Measurements from ENCODE around the gene ZNF530.

Gene ZNF530

DNA sequence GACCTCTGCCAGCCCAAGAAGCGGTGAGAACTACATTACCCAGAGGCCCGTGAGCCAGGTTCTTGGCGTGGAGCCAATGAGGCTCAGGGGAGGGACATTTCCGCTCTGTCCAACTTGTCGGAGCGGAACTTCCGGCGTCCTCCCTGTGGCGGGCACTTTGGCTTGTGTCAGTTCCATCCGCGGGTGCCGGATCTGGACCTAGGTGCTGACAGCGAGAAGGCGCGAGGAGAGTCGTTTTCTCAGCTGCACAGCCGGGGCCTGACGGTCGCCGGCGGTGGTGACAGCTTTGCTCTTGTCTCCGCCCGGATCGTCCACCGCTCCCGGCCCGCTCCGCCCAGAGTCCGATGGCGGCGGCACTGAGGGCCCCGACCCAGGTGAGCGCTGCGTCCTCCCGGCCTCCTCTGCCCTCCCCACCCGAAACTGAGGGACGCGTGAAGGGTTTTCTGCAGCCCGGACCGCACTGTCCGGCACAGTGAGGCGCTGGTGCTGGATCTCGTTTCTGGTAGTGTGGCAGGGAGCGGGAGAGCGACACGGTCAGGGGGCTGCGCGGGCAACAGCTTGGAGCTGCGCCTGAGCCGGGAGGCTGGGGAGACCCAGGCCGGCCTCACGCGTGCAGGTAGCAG lies at the start of gene ZNF530:
TSS of gene ZNF530 (plus strand) at position 125 of the 623 bp plus-strand sequence. CDS start 4,461 bp downstream, outside the sequence.
- DNase-seq: peak; percentile 56 to 79 (median 73)

DNA sequence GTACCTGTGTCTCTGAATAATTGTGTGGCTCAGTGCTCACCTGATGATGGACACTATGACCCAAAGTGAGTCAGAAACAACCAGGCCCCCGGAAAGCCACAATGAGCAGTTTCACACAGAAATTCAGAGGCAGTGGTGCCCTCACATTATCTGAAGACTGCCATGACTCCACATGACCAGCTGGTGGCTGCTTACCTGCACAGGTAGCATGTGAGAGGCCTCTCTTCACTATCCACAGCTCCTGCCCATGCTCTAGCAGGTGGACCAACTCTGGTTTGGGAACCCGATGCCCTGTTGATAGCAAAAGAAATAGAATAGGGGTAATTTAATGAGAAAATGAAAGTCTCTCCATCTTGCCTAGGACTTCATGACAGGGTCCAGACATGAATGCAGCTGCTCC lies 47.3 kb upstream of the ZNF530 start:
- no peak for DNase-seq

DNA sequence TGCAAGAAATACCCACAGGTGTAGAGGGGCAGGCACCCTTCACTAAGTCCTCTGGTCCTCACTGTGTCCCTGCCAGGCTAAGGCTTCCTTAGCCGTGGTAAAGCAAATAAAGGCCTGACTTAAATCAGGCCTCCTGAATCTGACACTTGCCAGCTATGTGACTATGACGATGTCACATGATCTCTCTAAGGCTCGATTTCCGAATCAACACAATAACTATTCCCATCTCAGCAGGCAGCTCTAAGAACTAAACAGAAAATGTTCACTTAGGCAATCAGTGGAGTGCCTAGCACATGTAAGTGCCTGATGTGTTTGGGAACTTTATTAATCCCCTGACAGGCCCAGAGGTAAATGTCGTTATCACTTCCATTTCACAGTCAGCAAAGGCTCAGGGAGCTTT lies 42.0 kb upstream of the ZNF530 start:
- no peak for DNase-seq

DNA sequence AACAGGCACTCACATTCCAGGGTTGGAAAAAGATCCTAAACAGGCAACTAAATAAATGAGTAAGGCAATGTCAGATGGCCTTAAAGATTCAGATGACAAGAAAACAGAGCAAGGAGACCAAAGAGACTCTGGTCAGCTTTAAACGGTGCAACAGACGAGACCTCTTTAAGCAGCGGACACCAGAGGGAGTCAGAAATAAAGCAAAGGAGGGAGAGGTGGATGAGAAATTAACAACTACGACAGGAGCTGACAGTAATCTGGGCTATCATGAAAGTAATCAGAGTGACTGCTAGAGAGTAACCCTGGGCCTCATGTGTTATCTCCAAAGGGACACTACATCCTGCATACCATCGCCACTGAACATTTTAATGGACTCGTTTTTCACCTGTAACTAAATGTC lies 41.2 kb upstream of the ZNF530 start:
- DNase-seq: no peak

DNA sequence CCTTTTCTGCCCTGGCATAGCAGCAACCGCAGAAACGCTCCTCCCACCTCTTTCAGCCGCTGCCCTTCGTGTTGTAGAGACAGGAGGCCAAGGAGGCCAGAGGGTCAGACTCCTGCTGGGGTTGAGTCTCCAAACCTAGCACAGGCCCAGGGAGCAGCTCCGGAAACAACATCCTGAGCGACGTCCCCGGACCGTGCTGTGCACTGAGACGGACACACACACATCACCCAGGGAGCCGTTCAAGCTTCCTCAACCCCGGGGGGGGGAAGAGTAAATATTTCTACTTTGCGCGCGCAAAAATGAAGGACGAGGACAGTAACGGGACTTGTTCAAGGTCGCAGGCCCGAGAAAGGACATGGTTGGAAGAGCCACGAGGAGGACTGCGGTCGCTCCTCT lies 40.7 kb upstream of the ZNF530 start:
- peak in 1 of 4 experiments; percentile 3 for DNase-seq

DNA sequence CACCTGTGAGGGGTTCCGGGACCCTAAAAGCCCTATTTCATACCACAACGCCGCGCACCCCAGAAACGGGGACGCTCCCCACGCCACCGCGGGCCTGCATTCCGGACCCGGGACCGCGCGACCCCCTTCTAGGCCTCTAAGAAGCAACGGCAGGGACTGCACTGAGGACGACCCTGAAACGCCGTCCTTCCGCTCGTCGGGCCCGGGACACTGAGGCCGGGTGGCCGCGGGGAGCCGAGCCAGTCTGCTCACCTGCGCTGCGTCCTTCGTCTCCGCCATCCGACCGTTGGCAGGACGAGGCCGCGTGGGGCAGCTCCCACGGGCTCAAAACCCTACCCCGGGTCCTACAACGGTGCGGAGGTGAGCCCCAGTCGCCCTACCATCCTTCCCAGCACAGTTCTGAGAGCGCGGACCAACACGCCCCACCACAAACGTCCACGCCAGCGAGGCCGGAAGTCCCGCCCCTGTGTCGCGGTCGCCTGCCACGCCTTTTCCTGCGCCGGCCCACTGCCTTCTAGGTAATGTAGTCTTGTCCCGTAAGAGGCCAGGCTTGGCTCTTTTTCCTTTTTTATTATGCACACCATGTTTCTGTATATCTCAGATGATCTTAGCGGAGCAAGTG lies 40.2 kb upstream of the ZNF530 start, which contains the start of gene ZNF550:
TSS of gene ZNF550 (minus strand) at position 460 of the 622 bp plus-strand sequence. CDS start at position 279, 181 bp downstream.
- DNase-seq: peak; percentile 45 to 84 (median 74)

DNA sequence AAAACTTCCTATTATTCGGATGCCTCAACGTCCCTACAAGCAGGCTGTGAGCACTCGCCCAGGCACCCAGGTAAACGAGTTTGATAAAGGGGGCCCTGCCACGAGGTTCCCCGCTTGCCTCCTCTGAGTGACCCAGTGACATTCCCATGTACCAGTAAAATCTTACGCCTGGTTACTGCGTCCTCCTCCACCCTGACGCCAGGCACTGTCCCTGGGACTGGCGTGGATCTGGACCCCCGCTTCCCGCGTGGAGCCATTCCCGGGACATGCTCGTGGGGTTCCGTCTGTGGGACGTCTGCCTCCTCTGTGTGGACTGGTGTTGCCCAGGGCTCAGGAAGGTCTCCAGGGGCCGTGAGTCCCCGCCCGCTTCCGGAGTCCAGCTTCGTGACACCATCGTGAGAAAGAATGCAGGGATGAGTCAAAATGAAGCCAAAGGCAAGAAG lies 39.6 kb upstream of the ZNF530 start:
- DNase-seq: no peak

DNA sequence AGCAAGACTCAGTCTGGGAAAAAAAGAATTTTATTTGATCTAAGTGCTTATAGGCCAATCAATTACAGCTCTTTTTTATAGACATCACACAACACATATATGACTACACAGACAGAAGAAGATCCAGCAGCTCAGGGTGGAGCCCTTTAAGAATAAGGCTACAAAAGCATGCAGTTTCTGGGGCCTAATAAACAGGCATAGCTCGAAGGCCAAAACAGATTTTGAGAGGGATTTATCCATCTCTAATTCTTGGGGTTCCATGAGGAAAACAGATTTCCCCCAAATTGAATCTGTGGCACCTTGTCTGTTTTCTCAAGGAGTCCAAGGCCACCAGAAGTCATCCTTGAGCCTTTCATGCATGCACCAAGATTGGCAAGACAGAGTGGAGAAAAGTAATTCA lies 36.1 kb upstream of the ZNF530 start:
- DNase-seq: no peak

DNA sequence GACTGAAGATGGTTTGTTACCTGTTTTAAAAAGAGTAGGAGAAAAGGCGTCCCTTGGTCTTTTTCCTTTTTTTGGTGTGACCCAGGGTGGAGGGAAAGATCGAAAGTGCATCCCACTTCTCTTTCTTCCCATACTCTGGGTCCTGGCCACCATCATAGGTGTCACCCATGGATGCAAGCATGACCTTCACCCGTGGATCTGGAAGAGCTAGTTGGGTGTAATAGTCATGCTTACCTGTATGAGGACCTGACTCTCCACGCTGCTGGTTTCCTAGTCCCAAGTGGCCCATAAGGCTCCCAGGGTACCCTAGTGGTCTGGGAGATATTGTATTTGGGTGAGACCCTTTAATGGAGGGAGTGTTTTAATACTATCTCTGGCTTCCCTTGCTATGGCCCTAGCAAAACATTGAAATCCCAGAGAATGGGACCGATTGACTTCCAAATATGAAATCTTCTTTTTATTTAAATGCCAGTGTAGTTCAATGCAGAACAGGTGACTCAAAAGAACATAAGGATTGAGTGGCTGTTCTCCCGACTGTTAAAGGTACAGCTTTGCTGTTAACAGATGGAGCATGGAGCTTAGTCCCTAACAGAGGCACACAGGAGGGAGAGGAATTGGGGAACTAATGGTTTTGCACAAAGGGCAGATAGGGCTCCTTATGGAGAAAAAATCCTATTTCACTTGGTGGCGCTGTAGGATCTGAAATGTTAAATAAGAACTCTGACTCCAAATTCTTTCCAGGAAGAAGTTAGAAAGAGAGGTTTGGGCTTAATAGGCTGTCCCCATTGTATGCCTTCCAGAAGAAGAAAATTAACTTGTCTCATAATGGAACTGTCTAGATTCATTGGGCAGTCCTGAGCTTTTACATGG lies 33.1 kb upstream of the ZNF530 start:
- no peak for DNase-seq

DNA sequence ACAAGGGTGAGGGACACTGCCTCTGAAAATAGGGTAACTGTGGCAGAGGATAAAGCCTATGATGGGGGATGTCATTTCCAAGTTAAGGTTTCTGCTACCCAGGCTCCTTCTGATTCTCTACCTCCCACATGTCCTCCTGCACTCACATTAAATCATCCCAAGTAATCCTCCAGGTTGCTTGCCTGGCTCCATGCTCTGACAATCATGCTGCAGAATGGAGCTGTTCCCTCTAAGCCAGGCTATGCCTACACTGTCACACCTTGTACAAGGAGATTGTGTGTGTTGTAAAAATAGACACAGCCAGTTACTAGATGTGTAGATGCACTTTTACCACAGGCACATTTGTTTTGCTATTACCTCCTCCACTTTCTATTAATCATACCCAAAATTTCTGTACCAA lies 29.0 kb upstream of the ZNF530 start:
- no peak for DNase-seq

DNA sequence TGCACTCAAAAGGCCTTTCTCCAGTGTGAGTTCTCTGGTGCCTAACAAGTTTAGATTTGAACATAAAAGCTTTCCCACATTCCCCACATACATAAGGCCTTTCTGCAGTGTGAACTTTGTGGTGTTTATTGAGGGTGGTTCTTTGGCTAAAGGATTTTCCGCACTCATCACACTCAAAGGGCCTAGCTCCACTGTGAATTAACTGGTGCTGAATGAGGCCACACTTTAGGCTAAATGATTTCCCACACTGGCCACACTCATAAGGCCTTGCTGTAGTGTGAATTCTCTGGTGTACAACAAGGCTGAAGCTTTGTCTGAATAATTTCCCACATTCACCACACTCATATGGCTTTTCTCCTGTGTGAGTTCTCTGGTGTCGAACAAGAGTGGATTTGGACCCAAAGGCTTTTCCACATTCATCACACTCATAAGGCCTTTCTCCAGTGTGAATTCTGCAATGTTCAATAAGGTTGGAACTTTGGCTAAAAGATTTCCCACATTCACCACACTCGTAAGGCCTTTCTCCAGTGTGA lies 27.2 kb upstream of the ZNF530 start:
- DNase-seq: no peak

DNA sequence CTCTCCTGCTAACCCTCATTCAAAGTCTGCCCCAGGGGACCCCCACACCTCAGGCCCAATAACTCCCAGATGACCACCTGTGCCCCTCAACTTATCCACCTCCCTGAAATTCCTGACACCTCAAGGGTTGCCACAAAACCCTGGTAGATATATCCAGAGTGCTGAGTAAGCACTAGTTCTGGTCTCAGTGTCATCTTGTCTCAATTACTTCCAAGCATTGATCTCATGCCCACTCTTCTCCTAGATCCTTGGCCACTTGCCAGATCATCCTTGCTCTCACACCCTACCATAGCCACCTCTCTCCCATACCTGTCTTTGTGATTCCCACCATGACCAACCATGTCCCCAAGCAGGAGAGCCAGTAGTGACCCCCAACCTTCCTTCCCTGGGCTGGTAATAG lies 23.0 kb upstream of the ZNF530 start:
- no peak for DNase-seq

DNA sequence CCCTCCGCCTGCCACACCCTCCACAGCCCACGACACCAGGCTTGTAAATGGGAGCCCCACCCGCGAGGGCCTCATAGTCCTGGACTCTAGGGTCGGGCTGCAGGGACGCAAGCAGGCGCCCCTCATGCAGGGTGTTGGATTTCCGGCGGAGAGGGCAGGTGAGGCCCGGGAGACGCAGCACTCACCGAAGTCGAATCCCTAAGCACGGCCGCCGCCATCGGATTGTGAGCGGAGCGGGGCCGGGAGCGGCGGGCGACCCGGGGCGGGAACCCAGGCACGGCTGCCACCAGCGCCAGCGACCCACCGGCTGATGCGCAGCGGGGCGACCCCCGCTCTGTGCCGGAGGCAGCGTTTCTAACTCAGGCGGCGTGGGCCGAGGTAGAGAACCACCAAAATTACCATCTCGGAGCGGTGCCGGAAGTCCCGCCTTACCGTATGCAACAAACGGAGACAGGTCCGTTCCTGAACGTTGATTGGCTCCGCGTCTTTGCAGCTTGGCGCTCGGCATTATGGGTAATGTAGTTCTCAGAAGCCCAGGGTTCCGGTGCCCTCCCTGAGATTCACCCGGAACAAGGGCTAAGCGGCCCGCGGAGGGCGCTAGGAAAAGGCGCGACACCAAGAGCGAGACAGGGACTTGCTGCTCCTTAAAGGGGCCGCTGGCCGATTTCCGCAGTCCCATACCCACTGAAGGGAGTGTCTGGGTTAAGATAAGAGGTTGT lies 21.0 kb upstream of the ZNF530 start, which contains the start of gene ZNF416:
TSS of gene ZNF416 (minus strand) at position 425 of the 719 bp plus-strand sequence. CDS start at position 218, 207 bp downstream.
- DNase-seq: peak; percentile 75 to 89 (median 83)

DNA sequence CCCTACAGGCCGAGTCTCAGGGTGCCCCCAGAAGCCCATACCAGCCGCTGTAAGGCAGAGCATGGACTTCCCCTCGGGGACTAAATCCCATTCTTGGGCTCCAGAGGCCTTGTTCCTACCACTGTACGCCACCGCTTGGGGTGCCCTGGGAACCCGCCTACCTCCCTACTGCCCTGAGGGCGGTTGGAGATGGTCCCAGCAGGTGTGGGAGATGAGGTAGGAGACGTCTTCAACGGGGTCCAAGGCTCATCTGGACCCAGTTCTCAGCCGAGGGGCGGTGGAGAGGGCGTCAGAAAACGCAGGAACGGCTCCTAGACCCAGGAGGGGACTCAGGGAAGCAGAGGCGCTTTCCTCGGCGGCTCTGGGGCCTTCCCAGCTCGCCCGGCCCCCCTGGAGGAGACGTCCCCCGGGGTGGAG lies 16.6 kb upstream of the ZNF530 start:
- no peak for DNase-seq

DNA sequence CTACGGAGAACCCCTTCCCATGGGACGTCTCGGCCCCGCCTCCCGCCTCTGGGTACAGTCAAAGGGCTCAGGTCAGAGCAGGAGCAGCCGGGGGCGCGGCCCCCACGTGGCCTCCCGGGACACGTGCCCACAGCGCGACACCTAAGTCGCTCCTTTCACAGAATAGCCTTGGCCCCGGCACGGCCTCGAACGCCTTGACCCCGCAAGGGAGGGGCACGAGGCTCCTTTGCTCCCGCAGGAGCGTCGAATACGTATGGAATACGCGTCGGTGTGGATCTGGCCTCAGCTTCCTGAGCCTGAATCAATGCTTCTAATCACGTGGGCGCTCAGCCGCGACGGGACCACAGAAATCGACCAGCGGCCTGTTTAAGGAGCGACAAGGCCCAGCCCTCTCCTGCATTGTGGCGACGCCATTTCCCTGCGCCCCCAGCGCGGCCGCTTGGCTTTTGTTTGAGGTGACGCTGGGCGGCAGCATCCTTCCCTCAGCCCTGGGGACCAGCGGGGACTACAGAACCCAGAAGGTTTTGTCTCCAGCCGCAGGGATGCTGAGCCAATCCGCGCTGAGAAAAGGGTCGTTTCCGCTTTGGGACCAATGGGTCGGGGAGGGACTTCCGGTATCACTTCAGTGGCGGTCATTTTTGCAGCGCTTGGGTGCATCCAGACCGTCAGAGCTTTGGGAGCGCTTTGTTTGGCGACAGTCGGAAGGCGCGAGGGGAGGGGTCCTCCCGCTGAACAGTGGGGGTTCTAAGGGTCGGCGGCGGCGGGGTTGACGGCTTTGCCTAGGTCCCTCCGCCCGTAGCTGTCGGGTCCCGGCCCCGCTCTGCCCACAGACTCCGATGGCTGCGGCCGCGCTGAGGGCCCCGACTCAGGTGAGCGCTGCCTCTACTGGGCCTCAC lies 15.9 kb upstream of the ZNF530 start, which contains the start of gene ZIK1:
TSS of gene ZIK1 (plus strand) at position 625 of the 896 bp plus-strand sequence. CDS start at position 837, 212 bp downstream.
- peak; percentile 50 to 79 (median 74) for DNase-seq

DNA sequence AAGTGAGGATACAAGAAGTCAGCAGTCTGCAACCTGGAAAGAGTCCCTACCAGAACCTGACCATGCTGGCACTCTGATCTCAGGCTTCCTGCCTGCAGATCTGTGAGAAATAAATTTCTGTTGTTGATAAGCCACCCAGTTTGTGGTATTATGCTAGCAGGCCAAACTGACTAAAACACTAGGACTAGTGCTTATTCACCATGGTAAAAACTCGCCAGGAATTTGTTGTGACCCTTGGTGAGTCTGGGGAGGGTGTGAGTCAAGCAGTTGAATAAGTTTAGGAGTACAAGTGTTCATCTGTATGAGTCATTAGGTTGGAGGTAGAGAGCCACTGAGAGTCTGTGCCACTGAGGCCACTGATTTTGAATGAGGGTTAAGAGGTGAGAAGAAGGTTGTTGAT lies 12.2 kb upstream of the ZNF530 start:
- DNase-seq: no peak

DNA sequence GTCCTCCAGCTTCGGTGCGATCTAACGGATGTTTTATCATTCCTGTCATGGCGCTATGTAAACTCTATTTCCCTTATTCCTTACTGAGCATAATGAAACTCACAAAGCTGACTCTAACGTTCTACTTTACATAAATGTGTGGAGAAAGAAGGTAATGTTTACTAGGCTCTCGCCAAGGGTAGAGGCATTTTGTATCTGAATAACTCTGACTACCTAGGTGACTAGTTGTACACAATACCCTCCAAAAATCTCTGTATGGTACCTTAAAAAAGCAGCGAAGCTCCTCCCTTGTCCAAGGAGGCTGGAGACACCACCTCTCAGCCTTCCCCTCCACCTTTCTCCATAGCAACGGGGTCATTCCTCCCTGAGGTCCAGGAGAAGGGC lies 316 bp upstream of the ZNF530 start:
- DNase-seq: no peak

DNA sequence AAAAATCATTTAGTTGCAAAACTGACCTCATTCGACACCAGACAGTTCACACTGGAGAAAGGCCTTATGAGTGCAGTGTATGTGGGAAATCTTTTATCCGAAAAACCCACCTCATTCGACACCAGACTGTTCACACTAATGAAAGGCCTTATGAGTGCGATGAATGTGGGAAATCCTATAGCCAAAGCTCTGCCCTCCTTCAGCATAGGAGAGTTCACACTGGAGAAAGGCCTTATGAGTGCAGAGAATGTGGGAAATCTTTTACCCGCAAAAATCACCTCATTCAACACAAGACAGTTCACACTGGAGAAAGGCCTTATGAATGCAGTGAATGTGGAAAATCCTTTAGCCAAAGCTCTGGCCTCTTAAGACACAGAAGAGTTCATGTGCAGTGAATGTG lies 7.2 kb downstream of the ZNF530 start:
- DNase-seq: no peak

DNA sequence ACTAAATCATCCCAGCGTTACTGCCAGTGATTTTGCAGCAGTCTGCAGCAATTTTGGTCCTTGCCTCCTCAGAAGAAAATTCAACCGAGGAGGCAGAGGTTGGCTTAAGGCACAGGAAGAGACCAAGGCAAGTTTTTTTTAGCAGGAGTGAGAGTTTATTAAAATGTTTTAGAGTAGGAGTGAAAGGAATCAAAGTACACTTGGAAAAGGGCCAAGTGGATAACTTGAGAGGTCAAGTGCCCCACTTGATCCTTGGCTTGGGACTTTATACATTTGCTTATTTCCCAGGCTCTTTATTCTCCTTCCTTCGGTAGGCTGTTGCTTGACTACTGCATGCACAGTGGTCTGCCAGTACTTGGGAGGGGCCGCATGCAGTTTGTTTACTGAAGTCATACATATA lies 11.4 kb downstream of the ZNF530 start:
- DNase-seq: no peak

DNA sequence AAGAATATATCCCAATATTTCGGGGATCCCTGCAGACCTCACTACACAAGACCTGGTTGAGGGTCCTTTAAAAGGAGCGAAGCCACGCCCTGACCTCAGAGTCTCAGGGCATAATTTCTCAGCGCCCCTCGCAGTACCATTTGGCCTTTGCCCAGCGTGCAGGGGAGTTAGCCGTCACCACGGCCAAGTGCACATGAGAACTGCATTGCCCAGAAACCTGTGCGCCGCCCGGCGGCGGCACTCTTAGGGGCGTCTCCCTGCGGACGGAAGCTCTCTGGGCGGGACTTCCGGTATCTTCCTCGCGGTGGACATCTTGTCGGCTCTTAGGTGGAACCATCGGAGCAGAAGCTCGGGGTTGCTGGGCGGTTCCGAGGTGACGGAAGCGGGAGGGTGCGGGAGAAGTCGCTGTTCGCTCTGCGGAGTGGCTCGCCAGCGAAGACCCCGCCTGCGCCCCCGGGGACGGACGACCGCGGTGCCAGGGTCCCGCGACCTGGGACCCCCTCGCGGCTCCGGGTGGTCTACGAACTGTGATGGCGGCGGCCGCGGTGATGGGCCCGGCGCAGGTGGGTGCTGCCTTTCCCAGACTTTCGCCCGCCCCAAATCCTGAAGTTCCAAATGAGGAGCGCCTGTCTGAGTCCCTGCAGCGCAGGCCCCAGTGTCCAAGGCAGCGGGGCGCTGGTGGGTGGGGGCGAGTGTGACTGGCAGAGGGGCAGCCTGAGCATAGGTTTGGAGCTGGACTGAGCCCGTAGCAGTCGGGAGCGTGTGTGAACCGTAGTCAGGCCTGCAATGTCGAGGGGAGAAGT lies 14.5 kb downstream of the ZNF530 start, which contains the start of gene ZNF134:
TSS of gene ZNF134 (plus strand) at position 302 of the 803 bp plus-strand sequence. CDS start 5,227 bp downstream, outside the sequence.
- DNase-seq: peak; percentile 69 to 85 (median 76)
